Suprapubic skin (tissue), 4 donors: ENCODE measurements around the gene RNF19B. TPM values are rescaled to one million over a fixed set of nuclear protein-coding genes. Genes with fewer than 3 reads are reported as not detected.
"Not testable (repeated sequence)": the region's sequence is repeated elsewhere in the genome, so short reads cannot be mapped to it uniquely, and the experiment has no call there.

Experiments used
- DNase-seq, 2 donors: peaks; one replicate each; pipeline ENCODE4 v3.0.0-alpha.2; 2019; ENCODE audit warnings: low spot score in 2 of 2
- H3K27ac ChIP-seq: fragments of 200-600 bp; sonication (generic); one replicate; pipeline ENCODE4 v1.5.1; 2019
- H3K27me3 ChIP-seq: fragments of 200-600 bp; sonication (generic); one replicate; pipeline ENCODE4 v1.5.1; 2019
- H3K36me3 ChIP-seq: fragments of 200-600 bp; sonication (generic); one replicate; pipeline ENCODE4 v1.5.1; 2019
- H3K4me1 ChIP-seq: fragments of 200-600 bp; sonication (generic); one replicate; pipeline ENCODE4 v1.5.1; 2019
- H3K4me3 ChIP-seq: fragments of 200-600 bp; sonication (generic); one replicate; pipeline ENCODE4 v1.5.1; 2019; ENCODE audit warnings: mild to moderate bottlenecking
- H3K9me3 ChIP-seq: fragments of 200-600 bp; sonication (generic); one replicate; pipeline ENCODE4 v1.5.1; 2019
- EP300 ChIP-seq: sonication (generic); formaldehyde crosslinking; IDR thresholded peaks from one replicate; pipeline ENCODE4 v1.6.1; 2017; ENCODE audit warnings: antibody characterized with exemption
- POLR2A ChIP-seq, 2 donors: fragments of 450-650 bp; IDR thresholded peaks; one replicate each; pipeline ENCODE4 v1.6.1; 2017; ENCODE audit warnings: antibody characterized with exemption in 2 of 2, mild to moderate bottlenecking in 2 of 2, moderate library complexity in 2 of 2
- POLR2AphosphoS5 ChIP-seq, 3 donors: sonication (generic); formaldehyde crosslinking; IDR thresholded peaks; one replicate each; pipeline ENCODE4 v1.6.1; 2017; ENCODE audit warnings: antibody characterized with exemption in 3 of 3
- WGBS: methylation state at CpG from one replicate; pipeline ENCODE4 v1.1.5; 2018; 5-methylcytosine and 5-hydroxymethylcytosine counted together
- total RNA-seq, 4 donors: library from RNA; depleted of rRNA; stranded (reverse); fragments of >200 nt; gene quantifications; one replicate each; pipeline ENCODE4 v1.1.0, GENCODE V29; 2016
- TF ChIP-seq, protein P1 (sequence below), 2 donors: fragments of 200-600 bp in 1 of 2; fragments of 450-650 bp in 1 of 2; sonication (generic) in 1 of 2; IDR thresholded peaks; one replicate each; pipeline ENCODE4 v1.5.1; 2016 to 2019; ENCODE audit warnings: antibody characterized with exemption in 2 of 2, mild to moderate bottlenecking in 1 of 2, moderate library complexity in 1 of 2

Gene RNF19B
- total RNA-seq, 4 donors from 2014 or later, result 33.1 to 55.5 (median 43.0) TPM

GRCh38 chr1:32915766-32916706 lies 48.6 kb downstream of the RNF19B start:
- 78% methylated on average over 12 of the region's 12 CpGs for WGBS
- H3K27me3 ChIP-seq, result no peaks in the 10 kb centered on the region
- H3K4me1 ChIP-seq, result no peaks in the 10 kb centered on the region
- no peaks in the 10 kb centered on the region for H3K9me3 ChIP-seq
- no peak overlapping the region for H3K4me3 ChIP-seq
- H3K27ac ChIP-seq, result no peak overlapping the region
- no peak for TF ChIP-seq POLR2A (IDR thresholded peaks at IDR 0.05)
- TF ChIP-seq, protein P1, sequence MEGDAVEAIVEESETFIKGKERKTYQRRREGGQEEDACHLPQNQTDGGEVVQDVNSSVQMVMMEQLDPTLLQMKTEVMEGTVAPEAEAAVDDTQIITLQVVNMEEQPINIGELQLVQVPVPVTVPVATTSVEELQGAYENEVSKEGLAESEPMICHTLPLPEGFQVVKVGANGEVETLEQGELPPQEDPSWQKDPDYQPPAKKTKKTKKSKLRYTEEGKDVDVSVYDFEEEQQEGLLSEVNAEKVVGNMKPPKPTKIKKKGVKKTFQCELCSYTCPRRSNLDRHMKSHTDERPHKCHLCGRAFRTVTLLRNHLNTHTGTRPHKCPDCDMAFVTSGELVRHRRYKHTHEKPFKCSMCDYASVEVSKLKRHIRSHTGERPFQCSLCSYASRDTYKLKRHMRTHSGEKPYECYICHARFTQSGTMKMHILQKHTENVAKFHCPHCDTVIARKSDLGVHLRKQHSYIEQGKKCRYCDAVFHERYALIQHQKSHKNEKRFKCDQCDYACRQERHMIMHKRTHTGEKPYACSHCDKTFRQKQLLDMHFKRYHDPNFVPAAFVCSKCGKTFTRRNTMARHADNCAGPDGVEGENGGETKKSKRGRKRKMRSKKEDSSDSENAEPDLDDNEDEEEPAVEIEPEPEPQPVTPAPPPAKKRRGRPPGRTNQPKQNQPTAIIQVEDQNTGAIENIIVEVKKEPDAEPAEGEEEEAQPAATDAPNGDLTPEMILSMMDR (IDR thresholded peaks at IDR 0.05), result no peak
- no peaks in the 10 kb centered on the region for H3K36me3 ChIP-seq
- DNase-seq, result no peak

DNA sequence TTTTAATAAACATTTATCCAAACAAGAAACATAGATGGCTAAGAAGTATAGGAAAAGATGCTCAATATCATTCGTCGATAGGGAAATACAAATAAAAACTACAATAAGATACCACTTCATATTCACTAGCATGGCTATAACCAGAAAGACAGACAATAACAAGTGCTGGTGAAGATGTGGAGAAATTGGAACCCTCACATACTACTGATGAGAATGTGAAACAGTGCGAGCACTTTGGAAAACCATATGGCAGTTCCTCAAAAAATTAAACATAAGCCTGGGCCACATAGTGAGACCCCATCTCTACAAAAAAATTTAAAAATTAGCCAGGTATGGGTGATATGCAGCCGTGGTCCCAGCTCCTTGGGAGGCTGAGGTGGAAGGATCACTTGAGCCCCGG lies 54.3 kb downstream of the RNF19B start:
- TF ChIP-seq, protein P1 (IDR thresholded peaks at IDR 0.05), result no peak
- TF ChIP-seq EP300 (no peak), POLR2A (IDR thresholded peaks at IDR 0.05) (no peak), POLR2AphosphoS5 (IDR thresholded peaks at IDR 0.05) (no peak)
- WGBS, result 95% methylated on average over 5 of the region's 5 CpGs
- H3K9me3 ChIP-seq, result no peaks in the 10 kb centered on the region
- H3K27ac ChIP-seq, result no peak overlapping the region
- peaks cover 2% of the 10 kb centered on the region for H3K4me1 ChIP-seq
- no peak overlapping the region for H3K4me3 ChIP-seq
- H3K36me3 ChIP-seq, result no peaks in the 10 kb centered on the region
- no peak for DNase-seq
- H3K27me3 ChIP-seq, result no peaks in the 10 kb centered on the region

DNA sequence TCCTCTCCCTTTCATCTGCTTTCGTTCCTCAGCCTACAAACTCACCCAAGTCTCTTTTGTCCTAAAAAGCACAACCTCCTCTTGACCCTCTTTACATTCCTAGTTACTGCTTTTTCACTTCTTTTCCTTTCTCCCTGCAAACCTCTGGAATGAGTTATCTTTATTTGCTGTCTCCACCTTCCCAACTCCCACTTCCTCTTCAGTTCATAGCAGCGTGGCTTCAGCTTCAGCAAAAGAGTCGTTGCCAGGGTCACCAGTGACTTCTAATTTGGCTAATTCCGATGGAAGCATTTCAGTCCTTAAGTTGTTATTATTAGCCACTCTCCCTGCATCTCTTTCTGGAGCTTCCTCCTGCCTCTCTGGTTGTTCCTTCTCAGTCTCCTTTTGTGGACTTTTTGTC lies 57.2 kb downstream of the RNF19B start:
- H3K9me3 ChIP-seq, result no peaks in the 10 kb centered on the region
- 40% methylated on average over 4 of the region's 4 CpGs for WGBS

DNA sequence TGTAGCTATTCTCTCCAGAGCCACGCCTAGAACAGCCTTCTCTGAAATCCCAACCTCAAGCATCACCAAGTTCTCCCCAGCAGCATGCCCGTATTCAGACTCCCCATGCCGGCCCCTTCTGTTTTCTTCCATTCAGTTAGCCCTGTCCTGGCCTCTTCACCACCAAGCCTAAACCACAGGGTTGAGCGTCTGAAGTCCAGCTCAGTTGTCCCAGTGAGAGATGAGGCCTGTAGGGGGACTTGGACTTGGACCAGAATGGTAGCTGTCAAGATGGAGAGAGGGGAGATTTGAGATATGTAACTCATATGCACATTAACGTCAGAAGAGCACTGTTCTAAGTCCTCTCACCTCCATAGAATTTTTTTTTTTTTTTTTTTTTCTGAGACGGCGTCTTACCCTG lies 58.0 kb downstream of the RNF19B start:
- Histone ChIP-seq H3K36me3 (no peaks in the 10 kb centered on the region), H3K4me1 (peaks cover 7% of the 10 kb centered on the region), H3K27ac (no peak overlapping the region), H3K4me3 (no peak overlapping the region), H3K9me3 (no peaks in the 10 kb centered on the region), H3K27me3 (no peaks in the 10 kb centered on the region)
- TF ChIP-seq POLR2A (IDR thresholded peaks at IDR 0.05) (no peak), EP300 (no peak), POLR2AphosphoS5 (IDR thresholded peaks at IDR 0.05) (no peak)
- TF ChIP-seq, protein P1 (IDR thresholded peaks at IDR 0.05), result no peak
- DNase-seq, result no peak
- WGBS, result 84% methylated on average over 7 of the region's 7 CpGs

More for the DNA sequence above, 57.2 kb downstream of the RNF19B start:
- H3K36me3 ChIP-seq, result no peaks in the 10 kb centered on the region
- no peak overlapping the region for H3K27ac ChIP-seq
- no peaks in the 10 kb centered on the region for H3K27me3 ChIP-seq
- TF ChIP-seq EP300 (no peak), POLR2AphosphoS5 (IDR thresholded peaks at IDR 0.05) (no peak), POLR2A (IDR thresholded peaks at IDR 0.05) (no peak)
- TF ChIP-seq, protein P1 (IDR thresholded peaks at IDR 0.05), result no peak
- no peak overlapping the region for H3K4me3 ChIP-seq
- peaks cover 2% of the 10 kb centered on the region for H3K4me1 ChIP-seq
- DNase-seq, result no peak

GRCh38 chr1:32905588-32905987 lies 59.0 kb downstream of the RNF19B start:
- 83% methylated on average over 10 of the region's 10 CpGs for WGBS
- not testable (repeated sequence) for H3K27ac ChIP-seq, H3K27me3 ChIP-seq

More at GRCh38 chr1:32905588-32905987, 59.0 kb downstream of the RNF19B start:
- not testable (repeated sequence) for DNase-seq, H3K9me3 ChIP-seq, H3K36me3 ChIP-seq, H3K4me3 ChIP-seq
- H3K4me1 ChIP-seq, result peaks cover 15% of the 10 kb centered on the region
